AG09309 (cell line): ENCODE results near the gene ZNRF3.
"Not testable (repeated sequence)": the region's sequence is repeated elsewhere in the genome, so short reads cannot be mapped to it uniquely, and the experiment has no call there.

Experiments used
- DNase-seq: peaks from one replicate; pipeline ENCODE4 v3.0.0-alpha.2; 2010; ENCODE audit warnings: low read depth
- H3K4me3 ChIP-seq: 2 replicates; pipeline ENCODE4 v1.5.1; 2011; ENCODE audit warnings: mild to moderate bottlenecking, low read depth, low read length, moderate library complexity; ENCODE audit not compliant: control insufficient read depth
- TF ChIP-seq, protein P1 (sequence below): IDR thresholded peaks from 2 replicates; pipeline ENCODE4 v1.5.1; 2011; ENCODE audit warnings: mild to moderate bottlenecking, low read depth, low read length, inconsistent platforms; ENCODE audit not compliant: insufficient read depth, control insufficient read depth; ENCODE audit errors: missing control alignments

Gene ZNRF3

DNA sequence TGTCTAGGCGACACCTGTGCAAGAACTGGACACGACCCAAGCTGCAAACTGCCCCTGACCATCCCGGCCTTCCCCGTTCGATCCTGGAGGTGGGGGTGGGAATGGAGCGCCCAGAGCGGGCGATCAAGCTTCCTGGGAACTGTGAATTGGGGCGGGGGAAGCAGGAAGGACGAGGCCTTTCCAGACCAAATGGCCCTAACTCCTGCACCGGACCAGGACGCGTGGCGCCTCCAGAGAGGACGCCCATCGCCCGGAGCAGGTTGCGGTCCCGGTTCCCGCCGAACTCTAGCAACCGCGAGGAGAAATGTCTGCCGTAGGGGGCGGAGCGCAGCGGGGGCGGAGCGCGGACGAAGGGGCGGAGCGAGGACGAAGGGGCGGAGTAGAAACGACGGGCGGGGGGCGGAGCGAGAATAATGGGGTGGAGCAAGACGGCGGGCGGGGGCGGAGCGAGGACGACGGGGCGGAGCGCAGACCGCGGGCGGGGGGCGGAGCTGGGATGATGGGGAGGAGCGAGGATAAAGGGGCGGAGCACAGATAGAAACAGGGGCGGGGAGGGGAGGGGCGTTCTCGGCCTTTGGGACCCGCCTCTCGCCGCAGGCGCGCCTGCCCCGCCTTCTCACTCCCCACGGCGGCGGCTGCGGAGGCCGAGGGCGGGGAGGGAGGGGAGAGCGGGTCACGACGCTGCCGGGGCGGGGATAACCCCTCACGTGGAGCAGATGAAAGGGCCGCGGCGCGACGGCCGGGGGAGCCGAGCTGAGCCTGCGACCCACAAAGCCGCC, at the start of gene ZNRF3:
ZNRF3 (plus strand) TSS at position 695 of the 779 bp plus-strand sequence. CDS start 195 bp downstream, outside the sequence.
- TF ChIP-seq, protein P1, sequence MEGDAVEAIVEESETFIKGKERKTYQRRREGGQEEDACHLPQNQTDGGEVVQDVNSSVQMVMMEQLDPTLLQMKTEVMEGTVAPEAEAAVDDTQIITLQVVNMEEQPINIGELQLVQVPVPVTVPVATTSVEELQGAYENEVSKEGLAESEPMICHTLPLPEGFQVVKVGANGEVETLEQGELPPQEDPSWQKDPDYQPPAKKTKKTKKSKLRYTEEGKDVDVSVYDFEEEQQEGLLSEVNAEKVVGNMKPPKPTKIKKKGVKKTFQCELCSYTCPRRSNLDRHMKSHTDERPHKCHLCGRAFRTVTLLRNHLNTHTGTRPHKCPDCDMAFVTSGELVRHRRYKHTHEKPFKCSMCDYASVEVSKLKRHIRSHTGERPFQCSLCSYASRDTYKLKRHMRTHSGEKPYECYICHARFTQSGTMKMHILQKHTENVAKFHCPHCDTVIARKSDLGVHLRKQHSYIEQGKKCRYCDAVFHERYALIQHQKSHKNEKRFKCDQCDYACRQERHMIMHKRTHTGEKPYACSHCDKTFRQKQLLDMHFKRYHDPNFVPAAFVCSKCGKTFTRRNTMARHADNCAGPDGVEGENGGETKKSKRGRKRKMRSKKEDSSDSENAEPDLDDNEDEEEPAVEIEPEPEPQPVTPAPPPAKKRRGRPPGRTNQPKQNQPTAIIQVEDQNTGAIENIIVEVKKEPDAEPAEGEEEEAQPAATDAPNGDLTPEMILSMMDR = no peak
- H3K4me3 ChIP-seq = peak within 1 kb of the TSS; percentile 77
- DNase-seq = peak; percentile 72

DNA sequence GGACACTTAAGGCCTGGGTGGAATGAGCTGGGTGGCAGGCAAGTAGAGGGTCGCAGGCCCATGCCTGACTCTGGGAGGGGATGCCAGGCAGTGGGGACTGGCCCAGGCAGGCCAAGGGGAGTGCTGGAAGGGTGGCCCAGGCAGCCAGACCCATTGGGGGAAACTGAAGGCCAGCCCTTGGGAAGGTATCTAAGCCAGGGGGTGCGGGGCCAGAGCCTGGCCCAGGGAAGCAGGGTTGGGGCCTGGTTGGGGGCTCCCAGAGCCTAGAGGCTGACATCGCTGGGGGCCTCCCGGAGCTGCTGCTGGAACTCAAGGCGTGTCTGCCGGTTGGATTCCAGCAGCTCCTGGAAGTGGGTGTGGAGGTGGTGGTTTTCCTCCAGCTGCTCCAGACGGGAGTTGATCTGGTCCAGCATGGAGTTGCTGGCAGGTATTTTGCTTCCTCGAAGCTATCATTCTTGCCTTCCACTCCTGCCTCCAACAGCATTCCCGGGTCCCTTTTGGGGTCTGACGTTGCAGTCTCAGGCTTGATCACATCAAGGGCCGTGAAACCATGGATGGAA, 47.7 kb upstream of the ZNRF3 start:
- no peak for DNase-seq
- no peak overlapping the region for H3K4me3 ChIP-seq
- TF ChIP-seq, protein P1 = no peak

DNA sequence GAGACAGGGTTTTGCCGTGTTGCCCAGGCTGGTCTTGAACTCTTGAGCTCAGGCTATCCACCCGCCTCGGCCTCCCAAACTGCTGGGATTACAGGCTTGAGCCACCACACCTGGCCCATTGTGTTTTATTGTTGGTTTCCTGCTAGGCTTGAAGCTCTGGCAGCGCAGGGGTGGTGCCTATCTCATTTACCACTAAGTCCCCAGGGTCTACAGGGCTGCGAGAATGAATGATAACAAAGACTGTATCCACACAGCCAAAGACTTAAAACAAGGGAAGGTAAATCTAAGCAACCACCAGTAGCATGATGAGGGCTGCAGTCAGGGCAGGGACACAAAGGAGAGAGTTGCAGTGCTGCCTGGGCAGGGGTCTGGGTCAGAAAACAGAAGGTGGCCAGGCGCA, 45.7 kb upstream of the ZNRF3 start:
- no peak for DNase-seq
- TF ChIP-seq, protein P1 = no peak
- no peak overlapping the region for H3K4me3 ChIP-seq

DNA sequence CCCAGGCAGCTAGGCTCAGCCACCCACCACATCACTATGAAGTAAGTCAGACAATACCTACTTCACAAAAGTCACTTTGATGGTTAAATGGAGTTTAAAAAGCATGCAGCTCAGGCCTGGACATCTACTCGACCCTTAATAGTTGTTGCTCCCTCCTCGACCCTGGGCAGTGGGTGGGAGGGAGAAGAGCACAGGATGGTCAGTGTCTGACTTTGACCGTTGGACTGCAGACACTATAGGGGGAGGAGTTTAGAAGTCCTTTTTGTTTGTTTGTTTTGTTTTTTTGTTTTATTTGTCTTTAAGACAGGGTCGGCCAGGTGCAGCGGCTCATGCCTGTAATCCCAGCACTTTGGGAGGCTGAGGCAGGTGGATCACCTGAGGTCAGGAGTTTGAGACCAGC, 44.4 kb upstream of the ZNRF3 start:
- TF ChIP-seq, protein P1 = no peak
- DNase-seq = no peak
- H3K4me3 ChIP-seq = no peak overlapping the region

DNA sequence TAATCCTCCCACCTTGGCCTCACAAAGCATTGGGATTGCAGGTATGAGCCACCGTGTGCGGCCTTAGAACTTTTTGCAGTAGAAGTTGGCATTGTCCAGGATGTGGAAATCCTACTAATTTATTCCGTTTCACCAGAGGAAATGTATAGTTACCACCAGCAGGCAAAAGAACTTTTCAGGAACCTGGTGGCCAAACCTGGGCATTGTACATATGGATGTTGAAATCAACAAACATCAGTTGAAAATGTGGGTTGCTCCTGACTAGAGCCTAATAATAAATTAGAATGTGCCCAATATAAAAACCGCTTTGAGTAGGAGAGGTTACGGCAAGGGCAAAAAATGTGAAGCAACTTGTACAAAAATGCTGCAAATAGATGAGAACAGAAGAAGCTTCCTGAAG, 42.3 kb upstream of the ZNRF3 start:
- TF ChIP-seq, protein P1 = no peak
- no peak for DNase-seq

DNA sequence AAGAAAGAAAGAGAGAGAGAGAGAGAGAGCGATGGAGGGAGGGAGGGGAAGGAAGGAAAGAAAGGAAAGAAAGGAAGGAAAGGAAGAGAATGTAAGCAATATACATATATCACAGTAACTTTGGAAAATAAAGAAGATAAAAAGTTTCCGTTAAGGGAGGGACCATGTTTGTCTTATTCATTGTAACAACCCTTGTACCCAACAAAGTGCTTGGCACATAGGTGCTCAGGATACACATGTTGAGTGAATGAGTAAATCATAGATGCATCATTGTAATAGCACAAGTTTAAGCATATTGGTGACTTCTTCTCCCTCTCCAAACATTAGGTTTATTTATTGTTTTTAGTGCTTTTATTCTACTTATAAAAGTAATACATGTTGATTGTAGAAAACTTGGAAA, 39.7 kb upstream of the ZNRF3 start:
- DNase-seq = no peak
- no peak overlapping the region for H3K4me3 ChIP-seq
- TF ChIP-seq, protein P1 = no peak

More for the DNA sequence above, 42.3 kb upstream of the ZNRF3 start:
- H3K4me3 ChIP-seq = no peak overlapping the region

DNA sequence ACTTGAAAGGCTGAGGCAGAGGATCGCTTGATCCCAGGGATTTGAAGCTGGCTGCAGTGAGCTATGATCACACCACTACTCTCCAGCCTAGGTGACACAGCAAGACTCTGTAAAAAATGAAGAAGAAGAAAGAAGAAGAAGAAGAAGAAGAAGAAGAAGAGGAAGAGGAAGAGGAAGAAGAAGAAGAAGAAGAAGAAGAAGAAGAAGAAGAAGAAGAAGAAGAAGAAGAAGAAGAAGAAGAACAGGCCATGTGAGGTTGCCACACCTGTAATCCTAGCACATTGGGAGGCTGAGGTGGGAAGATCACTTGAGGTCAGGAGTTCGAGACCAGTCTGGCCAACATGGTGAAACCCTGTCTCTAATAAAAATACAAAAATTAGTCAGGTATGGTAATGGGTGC, 39.1 kb upstream of the ZNRF3 start:
- H3K4me3 ChIP-seq, DNase-seq: not testable (repeated sequence)
